ENCODE data around the gene UBE2O. TPM values are rescaled to one million over a fixed set of nuclear protein-coding genes. Genes with fewer than 3 reads are reported as not detected.

The UBE2O gene
- total RNA-seq, 1 donor from 2014 or later = 94.3 TPM

- Mint-ChIP-seq H3K9me3 (ENCODE audit: unreplicated experiment) (peaks cover 3% of the 10 kb centered on the region), H3K4me1 (ENCODE audit: low read depth, unreplicated experiment) (peaks cover 9% of the 10 kb centered on the region), H3K4me3 (ENCODE audit: unreplicated experiment) (no peak overlapping the region), H3K27ac (ENCODE audit: unreplicated experiment) (no peak overlapping the region), H3K36me3 (ENCODE audit: unreplicated experiment) (no peaks in the 10 kb centered on the region), H3K27me3 (ENCODE audit: unreplicated experiment) (peaks cover 5% of the 10 kb centered on the region)
- no peak for TF ChIP-seq CTCF (IDR thresholded peaks at IDR 0.05; ENCODE audit: partially characterized antibody, unreplicated experiment)
- no peak for DNase-seq
Observed at GRCh38 chr17:76343106-76343505, 109.8 kb downstream of the UBE2O start.

- H3K36me3 Mint-ChIP-seq (ENCODE audit: unreplicated experiment) = no peaks in the 10 kb centered on the region
- peaks cover 3% of the 10 kb centered on the region for H3K9me3 Mint-ChIP-seq (ENCODE audit: unreplicated experiment)
- H3K27ac Mint-ChIP-seq (ENCODE audit: unreplicated experiment) = no peak overlapping the region
- TF ChIP-seq CTCF (IDR thresholded peaks at IDR 0.05; ENCODE audit: partially characterized antibody, unreplicated experiment) = no peak
- peaks cover 8% of the 10 kb centered on the region for H3K4me1 Mint-ChIP-seq (ENCODE audit: low read depth, unreplicated experiment)
- H3K27me3 Mint-ChIP-seq (ENCODE audit: unreplicated experiment) = peaks cover 2% of the 10 kb centered on the region
- no peak overlapping the region for H3K4me3 Mint-ChIP-seq (ENCODE audit: unreplicated experiment)
- no peak for DNase-seq
Observed at GRCh38 chr17:76341301-76341700, 111.7 kb downstream of the UBE2O start.

Other genes with a start within 250 kb of the UBE2O start
- gene RNF157, start 212.7 kb downstream of the UBE2O start, total RNA-seq (ENCODE audit: unreplicated experiment) = 17.8 TPM
- gene UBALD2, start 187.8 kb downstream of the UBE2O start, total RNA-seq (ENCODE audit: unreplicated experiment) = 58.7 TPM
- gene QRICH2, start 144.9 kb downstream of the UBE2O start, total RNA-seq (ENCODE audit: unreplicated experiment) = 12.2 TPM
- gene PRPSAP1, start 99.2 kb downstream of the UBE2O start, total RNA-seq (ENCODE audit: unreplicated experiment) = 68.5 TPM
- 3.1 TPM for gene SPHK1, start 68.5 kb downstream of the UBE2O start, total RNA-seq (ENCODE audit: unreplicated experiment)
- 0.39 TPM for gene AANAT, start 14.5 kb upstream of the UBE2O start, total RNA-seq (ENCODE audit: unreplicated experiment)
- gene RHBDF2, start 48.3 kb upstream of the UBE2O start, total RNA-seq (ENCODE audit: unreplicated experiment) = 1.9 TPM
- gene CYGB, start 84.6 kb upstream of the UBE2O start, total RNA-seq (ENCODE audit: unreplicated experiment) = 20.4 TPM
- gene PRCD, start 86.9 kb upstream of the UBE2O start, total RNA-seq (ENCODE audit: unreplicated experiment) = 1.4 TPM
- gene ST6GALNAC2, start 132.7 kb upstream of the UBE2O start, total RNA-seq (ENCODE audit: unreplicated experiment) = 0.32 TPM
- not detected for gene ST6GALNAC1, start 190.6 kb upstream of the UBE2O start, total RNA-seq (ENCODE audit: unreplicated experiment)